Measurements from ENCODE around the gene CYB561. TPM values are rescaled to one million over a fixed set of nuclear protein-coding genes. Genes with fewer than 3 reads are reported as not detected.

Gene CYB561
- total RNA-seq, 1 donor from 2014 or later: 74.3 TPM

GRCh38 chr17:63451150-63451549 lies 5.0 kb upstream of the CYB561 start:
- DNase-seq (ENCODE audit: low spot score): no peak

- no peak for DNase-seq (ENCODE audit: low spot score)
These were observed 4.4 kb upstream of the CYB561 start for GRCh38 chr17:63450551-63450950.

DNA sequence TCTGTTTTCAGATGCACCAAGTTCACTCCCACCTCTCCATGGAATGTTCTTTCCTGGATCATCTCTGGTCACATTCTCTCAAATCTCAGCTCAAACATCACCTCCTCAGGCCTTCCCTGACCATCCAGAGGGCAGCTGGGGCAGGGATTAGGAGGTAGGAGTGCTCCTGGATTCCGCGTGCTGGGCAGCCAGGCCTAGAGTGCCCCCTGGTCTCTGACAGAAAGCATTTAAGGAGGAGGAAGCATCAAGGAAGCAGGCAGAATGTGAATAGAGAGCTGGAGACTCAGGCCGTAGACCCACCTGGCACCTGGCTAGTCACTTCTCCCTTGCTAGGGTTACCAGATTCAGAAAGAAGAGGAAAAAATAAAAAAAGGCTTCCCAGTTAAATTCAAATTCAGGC lies 2.5 kb upstream of the CYB561 start:
- DNase-seq (ENCODE audit: low spot score): no peak

GRCh38 chr17:63447471-63448009 lies 1.4 kb upstream of the CYB561 start:
- DNase-seq (ENCODE audit: low spot score): no peak

GRCh38 chr17:63446753-63447470 lies 806 bp upstream of the CYB561 start:
- DNase-seq (ENCODE audit: low spot score): peak; percentile 50

DNA sequence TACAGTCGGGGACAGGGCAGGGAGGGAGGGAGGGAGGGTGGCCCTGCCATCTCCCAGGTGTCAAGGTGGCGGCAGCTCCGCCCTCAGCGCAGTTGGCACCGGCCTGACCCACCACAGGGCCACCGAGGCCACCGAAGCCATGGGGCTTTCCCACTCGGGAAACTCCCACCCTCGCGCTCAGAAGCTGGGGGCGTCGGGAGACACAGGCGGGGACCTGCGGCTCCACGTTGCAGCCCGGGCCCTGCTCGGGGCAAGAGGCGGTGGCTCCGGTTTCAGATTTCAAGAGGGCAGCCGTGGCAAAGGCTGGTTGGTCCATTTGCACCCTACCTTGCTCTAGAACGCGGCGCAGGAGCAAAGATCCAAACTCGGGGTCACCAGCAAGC lies 544 bp downstream of the CYB561 start:
- no peak for DNase-seq (ENCODE audit: low spot score)

GRCh38 chr17:63445065-63445464 lies 1.0 kb downstream of the CYB561 start:
- DNase-seq (ENCODE audit: low spot score): no peak

GRCh38 chr17:63444457-63444856 lies 1.6 kb downstream of the CYB561 start:
- DNase-seq (ENCODE audit: low spot score): no peak

GRCh38 chr17:63443053-63443452 lies 3.1 kb downstream of the CYB561 start:
- no peak for DNase-seq (ENCODE audit: low spot score)

DNA sequence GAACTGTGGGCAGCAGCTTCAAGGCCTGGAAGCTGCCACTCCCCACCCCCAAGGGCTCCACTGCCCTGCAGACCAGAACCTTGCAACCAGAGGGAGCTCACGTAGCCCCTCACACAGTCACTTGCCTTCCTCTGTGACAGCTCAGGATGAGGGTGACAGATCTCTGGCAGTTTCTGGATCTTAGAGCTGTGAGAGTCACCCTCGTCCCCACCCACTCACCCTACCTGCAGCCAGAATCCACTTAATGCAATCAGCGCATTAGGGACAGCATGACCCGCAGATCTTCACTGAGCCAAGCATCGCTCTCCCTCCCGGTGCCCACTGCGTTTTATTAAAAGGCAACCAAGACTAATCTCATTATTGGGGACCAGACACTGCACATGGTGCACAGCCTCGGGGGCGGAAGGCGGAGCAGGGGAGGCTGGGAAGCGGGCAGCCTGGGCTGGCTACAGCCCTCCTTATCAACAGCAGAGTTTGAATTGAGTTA lies 3.5 kb downstream of the CYB561 start:
- no peak for DNase-seq (ENCODE audit: low spot score)

DNA sequence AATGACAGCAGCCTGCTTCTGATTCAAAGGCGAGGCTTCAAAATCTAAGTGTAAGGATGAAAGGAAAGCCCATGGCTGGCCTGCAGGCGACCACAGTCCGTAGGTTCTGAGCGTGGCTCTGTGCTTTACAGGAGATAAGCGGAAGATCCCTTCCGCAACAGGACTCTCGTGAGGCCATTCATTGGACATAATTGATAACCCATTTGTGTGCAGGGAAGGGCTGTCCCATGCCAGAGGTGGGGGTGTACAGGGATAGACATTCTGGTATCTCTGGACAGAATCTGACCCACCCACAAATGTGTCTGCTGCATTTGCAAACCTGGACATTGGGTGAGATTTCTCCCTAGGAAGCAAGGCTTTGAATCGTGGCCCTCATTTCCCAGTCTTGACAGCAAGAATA lies 4.0 kb downstream of the CYB561 start:
- DNase-seq (ENCODE audit: low spot score): no peak

DNA sequence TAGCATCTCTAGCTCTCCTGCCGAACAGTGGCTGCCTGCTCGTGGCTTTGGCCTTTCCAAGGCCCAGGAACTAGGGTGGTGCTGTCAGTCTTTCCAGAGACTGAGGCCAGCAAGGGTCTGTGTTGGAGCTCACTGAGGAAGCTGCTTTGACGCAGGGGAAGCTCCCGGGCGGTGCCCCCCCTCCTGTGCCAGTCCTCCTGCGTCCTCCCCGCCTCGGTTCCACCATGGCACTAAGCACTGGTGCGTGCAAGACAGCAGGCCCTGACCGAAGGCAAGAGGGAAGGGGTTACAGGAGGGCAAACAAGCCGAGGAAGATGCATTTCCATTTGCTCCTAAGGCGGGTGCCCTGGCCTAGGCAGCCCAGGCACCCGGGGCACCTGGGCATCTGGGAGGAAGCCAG lies 4.5 kb downstream of the CYB561 start:
- no peak for DNase-seq (ENCODE audit: low spot score)

GRCh38 chr17:63440770-63441335 lies 5.3 kb downstream of the CYB561 start:
- no peak for DNase-seq (ENCODE audit: low spot score)

- no peak for DNase-seq (ENCODE audit: low spot score)
These were observed 5.9 kb downstream of the CYB561 start for GRCh38 chr17:63440127-63440769.

DNA sequence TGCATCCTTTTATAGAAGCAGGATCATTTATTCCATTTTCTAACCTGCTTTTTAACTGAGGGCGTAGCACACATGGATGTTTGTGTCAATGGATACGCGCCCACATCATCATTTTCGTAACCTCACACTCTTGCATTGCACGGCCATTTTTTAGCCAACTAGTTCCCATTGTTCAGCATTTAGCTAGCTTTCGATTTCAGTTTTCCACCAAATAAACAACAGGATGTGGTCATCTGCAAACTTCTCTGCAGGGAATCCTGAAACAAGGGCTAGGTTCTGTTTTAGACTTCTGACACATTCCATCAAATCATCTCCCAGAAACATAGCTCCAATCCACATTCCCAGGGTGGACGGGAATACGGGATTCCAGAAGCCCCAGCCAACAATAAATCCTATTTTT lies 6.4 kb downstream of the CYB561 start:
- DNase-seq (ENCODE audit: low spot score): no peak

DNA sequence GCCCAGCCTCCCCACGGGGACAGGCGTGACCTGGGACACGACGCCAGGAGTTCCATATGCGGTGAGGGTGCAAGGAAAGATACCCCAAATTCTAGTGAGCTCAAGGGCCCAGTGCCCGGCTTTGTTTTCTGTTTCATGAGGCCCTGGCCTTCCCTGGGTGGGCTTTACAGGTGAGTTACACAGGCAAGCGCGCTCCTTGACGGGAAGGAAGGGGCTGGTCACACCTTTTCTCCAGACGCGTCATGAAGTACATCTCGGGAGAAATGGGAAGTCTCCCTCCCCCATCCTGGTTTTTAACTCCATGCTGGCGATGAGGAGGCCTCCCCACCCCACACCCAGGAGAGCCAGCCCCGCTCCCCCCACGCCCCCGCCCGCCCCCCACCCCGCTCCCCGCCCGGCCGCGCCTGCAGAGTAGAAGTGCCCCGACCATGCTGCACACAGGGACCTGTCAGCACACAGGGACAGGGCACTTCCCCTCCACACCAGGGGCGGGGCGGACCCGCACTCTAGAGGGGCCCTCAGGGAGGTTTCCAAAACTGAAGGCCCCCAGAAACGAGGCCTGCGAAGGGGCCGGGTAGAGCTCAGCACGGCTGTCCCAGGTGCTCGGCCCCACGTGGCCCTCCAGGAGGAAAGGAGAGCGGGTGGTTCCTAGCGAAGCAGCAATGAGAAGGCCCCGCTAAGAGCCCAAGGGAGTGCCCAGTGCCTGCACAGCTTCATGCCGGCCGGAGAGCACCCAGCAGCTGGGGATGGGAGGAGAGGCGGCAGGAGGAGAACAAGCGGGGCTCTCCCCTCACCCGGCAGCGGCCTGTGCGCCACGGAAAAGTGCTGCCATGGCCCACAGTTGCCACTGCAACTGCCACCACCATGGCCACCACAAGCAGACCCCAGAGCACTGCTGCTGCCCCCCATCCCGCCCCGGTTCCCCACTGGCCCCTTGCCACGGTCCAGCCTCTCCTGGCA lies 7.7 kb downstream of the CYB561 start:
- no peak for DNase-seq (ENCODE audit: low spot score)

DNA sequence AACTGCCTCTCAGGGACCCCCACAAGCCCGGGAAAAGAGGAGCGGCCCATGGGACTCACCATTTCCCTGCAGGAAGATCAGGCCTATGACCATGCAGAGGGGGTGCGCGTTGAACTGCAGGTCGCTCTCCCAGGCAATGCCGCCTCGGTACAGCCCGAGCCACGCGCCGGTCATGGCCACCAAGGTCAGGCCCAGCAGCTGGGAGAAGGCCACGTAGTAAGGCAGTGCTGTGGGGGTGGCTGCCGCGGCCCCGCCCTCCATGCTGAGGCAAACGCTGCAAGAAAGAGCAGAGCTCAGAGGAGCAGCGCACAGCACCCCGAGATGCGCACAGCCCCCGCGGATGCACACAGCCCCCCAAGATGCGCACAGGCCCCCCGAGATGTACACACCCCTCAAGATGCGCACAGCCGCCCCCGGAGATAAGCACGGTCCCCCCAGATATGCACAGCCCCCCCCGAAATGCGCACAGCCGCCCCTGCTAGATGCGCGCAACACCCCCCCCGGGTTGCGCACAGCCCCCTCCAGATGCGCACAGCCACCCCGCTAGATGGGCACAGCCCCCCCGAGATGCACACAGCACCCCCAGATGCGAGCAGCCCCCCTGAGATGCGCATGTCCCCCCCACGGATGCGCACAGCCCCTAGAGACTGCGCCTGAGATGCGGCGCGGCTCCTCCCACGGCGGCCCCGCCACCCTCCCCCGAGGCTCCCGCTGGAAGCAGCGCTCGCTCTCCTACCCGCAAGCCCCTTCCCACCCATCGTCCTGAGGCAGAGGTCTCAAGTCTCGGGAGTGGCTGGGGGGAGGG lies 8.6 kb downstream of the CYB561 start:
- no peak for DNase-seq (ENCODE audit: low spot score)

DNA sequence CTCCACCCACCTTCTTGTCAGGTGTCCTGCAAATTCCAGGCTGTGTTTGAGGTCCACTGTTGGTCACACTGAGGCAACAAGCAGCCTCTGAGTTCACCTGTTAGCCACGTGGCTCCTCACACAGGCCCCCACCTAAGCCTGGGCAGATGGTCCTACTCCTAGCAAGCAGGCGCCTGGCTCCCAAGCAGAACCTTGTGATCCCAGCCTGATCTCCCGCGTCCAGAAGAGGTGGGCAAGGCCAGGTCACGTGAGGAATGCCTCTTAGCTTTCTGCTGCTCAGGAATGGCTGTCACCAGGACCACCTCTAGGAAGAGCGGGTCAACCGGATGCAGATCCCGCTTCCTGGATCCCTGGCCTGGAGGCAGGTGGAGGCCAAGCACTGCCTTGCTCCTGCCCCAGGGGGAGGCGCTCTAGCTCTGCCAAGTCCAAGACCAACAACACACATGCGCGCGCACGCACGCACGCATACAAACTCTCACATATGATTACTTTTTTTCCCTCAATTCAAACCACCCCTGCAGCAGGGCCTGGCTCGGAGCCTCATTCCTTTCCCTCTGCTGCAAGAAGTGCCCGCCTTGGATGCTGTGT lies 9.5 kb downstream of the CYB561 start:
- no peak for DNase-seq (ENCODE audit: low spot score)

- DNase-seq (ENCODE audit: low spot score): peak; percentile 37
These were observed 10.2 kb downstream of the CYB561 start for GRCh38 chr17:63435681-63436522.
